DOHH2 (cell line): ENCODE data around the gene CHKB.

Experiments used
- H3F3A ChIP-seq: fragments of 200-600 bp; sonication (generic), shearing (Covaris generic); 2 replicates; pipeline ENCODE4 v1.6.0; 2016; ENCODE audit warnings: antibody characterized with exemption, mild to moderate bottlenecking; ENCODE audit not compliant: control insufficient read depth, insufficient read depth
- H3K27ac ChIP-seq: fragments of 200-600 bp; sonication (generic); 2 replicates; pipeline ENCODE4 v1.5.1; 2014; ENCODE audit warnings: low read depth, mild to moderate bottlenecking, low read length, moderate library complexity
- H3K27me3 ChIP-seq: fragments of 200-600 bp; sonication (generic); 2 replicates; pipeline ENCODE4 v1.6.1; 2014; ENCODE audit warnings: mild to moderate bottlenecking, low read length, mixed read lengths; ENCODE audit not compliant: control insufficient read depth
- H3K36me3 ChIP-seq: fragments of 200-600 bp; sonication (generic); 2 replicates; pipeline ENCODE4 v1.6.1; 2014; ENCODE audit warnings: mild to moderate bottlenecking, low read length, moderate library complexity, mixed read lengths; ENCODE audit not compliant: control insufficient read depth
- H3K4me1 ChIP-seq: fragments of 200-600 bp; sonication (generic); 2 replicates; pipeline ENCODE4 v1.6.1; 2014; ENCODE audit warnings: mild to moderate bottlenecking, low read length, mixed read lengths; ENCODE audit not compliant: control insufficient read depth
- H3K4me2 ChIP-seq: fragments of 200-600 bp; sonication (generic); 2 replicates; pipeline ENCODE4 v1.6.0; 2014; ENCODE audit warnings: mild to moderate bottlenecking, low read length, moderate library complexity
- H3K4me3 ChIP-seq: fragments of 200-600 bp; sonication (generic); 2 replicates; pipeline ENCODE4 v1.5.1; 2014; ENCODE audit warnings: mild to moderate bottlenecking, low read length, mixed read lengths
- H3K79me2 ChIP-seq: fragments of 200-600 bp; sonication (generic); 2 replicates; pipeline ENCODE4 v1.6.1; 2014; ENCODE audit warnings: mild to moderate bottlenecking, low read length, mixed read lengths; ENCODE audit not compliant: control insufficient read depth
- H3K9me2 ChIP-seq: fragments of 200-600 bp; sonication (generic); replicated peaks from 2 replicates; pipeline ENCODE4 v1.6.1; 2014; ENCODE audit warnings: mild to moderate bottlenecking, low read length, mixed read lengths; ENCODE audit not compliant: control insufficient read depth
- H3K9me3 ChIP-seq: fragments of 200-600 bp; sonication (generic); 2 replicates; pipeline ENCODE4 v1.6.1; 2014; ENCODE audit warnings: antibody characterized with exemption, low read length, mixed read lengths; ENCODE audit not compliant: control insufficient read depth, insufficient read depth
- H4K20me1 ChIP-seq: fragments of 200-600 bp; sonication (generic); 2 replicates; pipeline ENCODE4 v1.6.0; 2014; ENCODE audit warnings: low read depth, mild to moderate bottlenecking, antibody characterized with exemption, low read length, moderate library complexity; ENCODE audit not compliant: control insufficient read depth, insufficient read depth
- EZH2phosphoT487 ChIP-seq: fragments of 200-600 bp; sonication (generic); IDR thresholded peaks from 2 replicates; pipeline ENCODE4 v1.6.1; 2017; ENCODE audit warnings: borderline replicate concordance, mild to moderate bottlenecking, antibody characterized with exemption, low read length, moderate library complexity, mixed read lengths
- TF ChIP-seq, protein P1 (sequence below): fragments of 200-600 bp; sonication (generic); IDR thresholded peaks from one replicate; pipeline ENCODE4 v1.5.1; 2014; ENCODE audit warnings: antibody characterized with exemption, mild to moderate bottlenecking, low read depth, low read length; ENCODE audit not compliant: poor library complexity, severe bottlenecking

The CHKB gene

DNA sequence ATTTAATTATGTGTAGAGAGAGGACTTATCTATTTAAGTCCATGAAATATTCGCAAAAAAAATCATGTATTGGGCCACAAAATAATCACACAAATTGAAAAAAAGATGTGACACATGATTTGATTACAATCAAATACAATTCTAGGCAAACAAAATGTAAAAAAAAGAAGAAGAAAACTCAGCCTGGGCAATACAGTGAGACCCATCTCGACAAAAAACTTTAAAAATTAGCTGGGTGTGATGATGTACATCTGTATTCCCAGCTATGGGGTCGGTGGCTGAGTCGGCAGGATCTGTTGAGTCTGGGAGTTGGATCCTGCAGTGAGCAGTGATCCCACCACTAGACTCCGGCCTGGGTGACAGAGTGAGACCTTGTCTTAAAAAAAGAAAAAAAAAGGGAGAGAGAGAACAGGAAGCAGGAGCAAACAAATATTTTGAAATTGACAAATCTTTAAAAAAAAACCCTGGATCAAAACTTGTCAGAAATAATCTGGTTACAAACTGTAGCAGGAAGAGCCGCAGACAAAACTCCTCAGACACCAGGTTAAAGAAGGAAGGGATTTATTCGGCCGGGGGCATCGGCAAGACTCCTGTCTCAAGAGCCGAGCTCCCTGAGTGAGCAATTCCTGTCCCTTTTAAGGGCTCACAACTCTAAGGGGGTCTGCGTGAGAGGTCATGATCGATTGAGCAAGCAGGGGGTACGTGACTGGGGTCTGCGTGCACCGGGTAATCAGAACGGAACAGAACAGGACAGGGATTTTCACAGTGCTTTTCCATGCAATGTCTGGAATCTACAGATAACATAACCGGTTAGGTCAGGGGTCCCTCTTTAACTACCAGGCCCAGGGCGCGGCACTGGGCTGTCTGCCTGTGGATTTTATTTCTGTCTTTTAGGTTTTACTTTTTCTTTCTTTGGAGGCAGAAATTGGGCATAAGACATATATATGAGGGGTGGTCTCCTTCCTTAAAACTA, 49.5 kb downstream of the CHKB start:
- no peaks in the 10 kb centered on the region for H3K27me3 ChIP-seq
- H3K27ac ChIP-seq = peak overlapping the region; percentile 97
- peaks cover 47% of the 10 kb centered on the region for H3F3A ChIP-seq
- no peaks in the 10 kb centered on the region for H4K20me1 ChIP-seq
- peaks cover 2% of the 10 kb centered on the region; the same call in 1 of the 2 replicates for H3K36me3 ChIP-seq
- peak overlapping the region; percentile 91 for H3K4me3 ChIP-seq
- H3K79me2 ChIP-seq = peaks cover 17% of the 10 kb centered on the region
- peaks cover 73% of the 10 kb centered on the region for H3K4me1 ChIP-seq
- no peaks in the 10 kb centered on the region for H3K9me3 ChIP-seq
- TF ChIP-seq, protein P1, sequence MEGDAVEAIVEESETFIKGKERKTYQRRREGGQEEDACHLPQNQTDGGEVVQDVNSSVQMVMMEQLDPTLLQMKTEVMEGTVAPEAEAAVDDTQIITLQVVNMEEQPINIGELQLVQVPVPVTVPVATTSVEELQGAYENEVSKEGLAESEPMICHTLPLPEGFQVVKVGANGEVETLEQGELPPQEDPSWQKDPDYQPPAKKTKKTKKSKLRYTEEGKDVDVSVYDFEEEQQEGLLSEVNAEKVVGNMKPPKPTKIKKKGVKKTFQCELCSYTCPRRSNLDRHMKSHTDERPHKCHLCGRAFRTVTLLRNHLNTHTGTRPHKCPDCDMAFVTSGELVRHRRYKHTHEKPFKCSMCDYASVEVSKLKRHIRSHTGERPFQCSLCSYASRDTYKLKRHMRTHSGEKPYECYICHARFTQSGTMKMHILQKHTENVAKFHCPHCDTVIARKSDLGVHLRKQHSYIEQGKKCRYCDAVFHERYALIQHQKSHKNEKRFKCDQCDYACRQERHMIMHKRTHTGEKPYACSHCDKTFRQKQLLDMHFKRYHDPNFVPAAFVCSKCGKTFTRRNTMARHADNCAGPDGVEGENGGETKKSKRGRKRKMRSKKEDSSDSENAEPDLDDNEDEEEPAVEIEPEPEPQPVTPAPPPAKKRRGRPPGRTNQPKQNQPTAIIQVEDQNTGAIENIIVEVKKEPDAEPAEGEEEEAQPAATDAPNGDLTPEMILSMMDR = no peak
- no peak for TF ChIP-seq EZH2phosphoT487
- peak overlapping the region; percentile 94 for H3K4me2 ChIP-seq
- no peaks in the 10 kb centered on the region for H3K9me2 ChIP-seq

DNA sequence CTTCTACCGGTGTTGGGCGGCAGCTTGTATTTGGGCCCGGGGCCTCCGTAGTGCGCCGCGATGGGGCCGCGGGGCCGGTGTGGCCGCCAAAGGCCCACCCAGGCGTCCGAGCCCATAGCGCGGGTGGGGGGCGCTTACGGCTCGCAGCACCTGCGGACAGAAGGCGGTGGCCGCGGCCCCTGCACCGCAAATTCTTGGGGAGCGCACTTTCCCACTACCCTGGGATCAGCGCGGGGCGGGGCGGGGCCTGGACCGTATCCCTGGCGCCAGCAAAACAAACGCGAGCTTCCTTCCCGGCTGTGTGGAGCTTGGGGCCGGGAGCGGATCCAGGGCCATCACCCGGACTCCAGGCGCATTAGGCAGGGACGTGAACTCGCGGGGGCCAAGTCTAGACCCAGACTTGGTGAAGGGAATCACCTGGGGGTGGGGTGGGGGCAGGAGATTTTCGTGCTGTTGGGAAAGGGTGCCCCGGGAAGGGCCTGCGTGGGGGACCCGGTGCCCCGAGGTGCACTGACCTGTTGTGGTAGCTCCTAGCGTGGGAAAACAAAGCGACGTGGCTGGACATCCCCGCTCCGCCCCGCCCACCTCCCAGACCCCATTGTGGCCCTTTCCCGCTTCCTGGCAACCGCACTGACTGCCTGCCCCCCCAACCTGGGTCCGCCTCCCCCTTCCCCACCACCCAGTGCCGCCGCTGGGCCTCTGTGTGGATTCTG, 50.5 kb downstream of the CHKB start:
- no peaks in the 10 kb centered on the region for H3K9me3 ChIP-seq
- no peaks in the 10 kb centered on the region for H3K27me3 ChIP-seq
- peaks cover 17% of the 10 kb centered on the region for H3K79me2 ChIP-seq
- TF ChIP-seq, protein P1 = no peak
- no peak for TF ChIP-seq EZH2phosphoT487
- peak overlapping the region; percentile 97 for H3K27ac ChIP-seq
- H3K4me3 ChIP-seq = peak overlapping the region; percentile 91
- no peaks in the 10 kb centered on the region for H3K9me2 ChIP-seq
- H3F3A ChIP-seq = peaks cover 57% of the 10 kb centered on the region
- peak overlapping the region; percentile 94 for H3K4me2 ChIP-seq
- peaks cover 67% of the 10 kb centered on the region for H3K4me1 ChIP-seq
- H3K36me3 ChIP-seq = peaks cover 2% of the 10 kb centered on the region; the same call in 1 of the 2 replicates
- no peaks in the 10 kb centered on the region for H4K20me1 ChIP-seq

DNA sequence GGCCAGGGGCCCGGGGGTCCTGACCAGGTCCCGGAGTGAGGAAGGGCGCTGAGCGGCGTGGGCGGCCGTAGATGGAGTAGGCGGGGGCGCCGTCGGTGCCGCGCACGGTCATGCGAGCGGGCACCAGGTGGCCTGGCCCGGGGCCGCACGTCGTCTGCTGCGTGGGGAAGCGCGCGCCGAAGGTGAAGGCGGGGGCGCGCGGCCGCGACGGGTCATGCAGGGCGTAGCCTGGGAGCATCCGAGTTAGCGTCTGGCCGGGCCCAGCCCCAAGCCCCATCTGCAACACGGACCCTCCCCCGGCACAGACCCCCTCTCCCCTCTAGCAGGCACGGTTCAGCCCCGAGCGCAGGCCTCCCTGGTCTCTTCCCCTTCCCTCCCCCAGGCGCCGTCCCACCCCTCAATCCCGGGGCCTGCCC, 51.1 kb downstream of the CHKB start:
- Histone ChIP-seq H3K4me1 (peaks cover 67% of the 10 kb centered on the region), H3K36me3 (peaks cover 2% of the 10 kb centered on the region; the same call in 1 of the 2 replicates), H3K27me3 (no peaks in the 10 kb centered on the region), H3K79me2 (peaks cover 21% of the 10 kb centered on the region), H3F3A (peaks cover 56% of the 10 kb centered on the region), H3K9me3 (no peaks in the 10 kb centered on the region), H3K9me2 (no peaks in the 10 kb centered on the region), H4K20me1 (no peaks in the 10 kb centered on the region), H3K4me3 (peak overlapping the region; percentile 91), H3K27ac (peak overlapping the region; percentile 97), H3K4me2 (peak overlapping the region; percentile 94)
- no peak for TF ChIP-seq EZH2phosphoT487
- TF ChIP-seq, protein P1 = no peak
